Activated CD8-positive, alpha-beta T cell treated with anti-CD3 and anti-CD28 coated beads for 36 hours (primary cell): ENCODE measurements around the gene BTBD7. TPM values are rescaled to one million over a fixed set of nuclear protein-coding genes. Genes with fewer than 3 reads are reported as not detected.

Experiments
- ATAC-seq: fragments of 200-7000 bp; cut with Tn5 transposase; one replicate; pipeline ENCODE4 v1.10.0; 2021; ENCODE audit warnings: mild to moderate bottlenecking, moderate library complexity
- CTCF ChIA-PET: fragments of 350-600 bp; sonication (Branson Sonifier 250); formaldehyde crosslinking; loops from one replicate; lab custom pipeline; 2021; ENCODE audit warnings: antibody characterized with exemption; lab: Charles Lee
- POLR2A ChIA-PET: fragments of 350-600 bp; sonication (Branson Sonifier 250); formaldehyde crosslinking; loops from one replicate; lab custom pipeline; 2021; ENCODE audit warnings: antibody characterized with exemption; lab: Charles Lee
- DNase-seq: peaks from one replicate; pipeline ENCODE4 v3.0.0-alpha.2; 2020
- H3K27ac Mint-ChIP-seq: one replicate; pipeline ENCODE4 v1.8.0; 2021; ENCODE audit warnings: mild to moderate bottlenecking, mixed read lengths
- H3K27me3 Mint-ChIP-seq: one replicate; pipeline ENCODE4 v1.8.0; 2021; ENCODE audit warnings: mixed read lengths
- H3K36me3 Mint-ChIP-seq: one replicate; pipeline ENCODE4 v1.8.0; 2021; ENCODE audit warnings: low read depth, mixed read lengths
- H3K4me1 Mint-ChIP-seq: one replicate; pipeline ENCODE4 v1.8.0; 2021; ENCODE audit warnings: low read depth, mixed read lengths
- H3K4me3 Mint-ChIP-seq: one replicate; pipeline ENCODE4 v1.8.0; 2021; ENCODE audit warnings: mild to moderate bottlenecking, moderate library complexity, mixed read lengths
- H3K9me3 Mint-ChIP-seq: one replicate; pipeline ENCODE4 v1.8.0; 2021; ENCODE audit warnings: mixed read lengths
- intact Hi-C: fragments of 100-400 bp; cut with micrococcal nuclease; formaldehyde crosslinking; loops from one replicate; pipeline ENCODE4 v1.10.0; 2022
- total RNA-seq, 2 experiments: library from RNA; stranded (reverse); gene quantifications; one replicate each; pipeline ENCODE4 v1.2.3, GENCODE V29; 2021
- TF ChIP-seq, protein P1 (sequence below): fragments of 200-600 bp; IDR thresholded peaks from one replicate; pipeline ENCODE4 v1.8.0; 2022; ENCODE audit warnings: antibody characterized with exemption, mild to moderate bottlenecking

Gene BTBD7
- total RNA-seq, 2 experiments from 2014 or later = 8.7 to 12.6 TPM

DNA sequence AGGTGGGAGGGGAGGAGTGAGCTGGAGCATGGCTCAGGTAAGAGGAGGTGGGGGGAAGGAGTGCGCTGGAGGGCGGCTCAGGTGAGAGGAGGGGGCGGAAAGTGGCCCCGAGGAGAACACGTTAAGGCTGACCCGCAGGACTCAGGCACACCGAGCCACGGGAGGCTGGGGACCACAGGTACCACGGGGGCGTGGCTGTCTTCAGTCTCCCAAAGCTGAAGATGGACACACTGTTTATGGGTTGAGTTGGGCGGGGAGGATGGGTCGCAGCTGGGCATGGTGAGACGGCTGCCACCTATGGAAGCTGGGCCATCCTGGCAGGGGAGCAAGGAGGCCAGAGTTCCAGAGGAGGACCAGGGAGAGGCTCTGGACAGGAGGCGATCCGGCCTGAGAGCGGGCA, 102.3 kb downstream of the BTBD7 start:
- H3K36me3 Mint-ChIP-seq = peaks cover 25% of the 10 kb centered on the region
- POLR2A ChIA-PET = no interaction called here
- no peaks in the 10 kb centered on the region for H3K9me3 Mint-ChIP-seq
- DNase-seq (no peak), ATAC-seq (no peak)
- no peak overlapping the region for H3K27ac Mint-ChIP-seq
- TF ChIP-seq, protein P1, sequence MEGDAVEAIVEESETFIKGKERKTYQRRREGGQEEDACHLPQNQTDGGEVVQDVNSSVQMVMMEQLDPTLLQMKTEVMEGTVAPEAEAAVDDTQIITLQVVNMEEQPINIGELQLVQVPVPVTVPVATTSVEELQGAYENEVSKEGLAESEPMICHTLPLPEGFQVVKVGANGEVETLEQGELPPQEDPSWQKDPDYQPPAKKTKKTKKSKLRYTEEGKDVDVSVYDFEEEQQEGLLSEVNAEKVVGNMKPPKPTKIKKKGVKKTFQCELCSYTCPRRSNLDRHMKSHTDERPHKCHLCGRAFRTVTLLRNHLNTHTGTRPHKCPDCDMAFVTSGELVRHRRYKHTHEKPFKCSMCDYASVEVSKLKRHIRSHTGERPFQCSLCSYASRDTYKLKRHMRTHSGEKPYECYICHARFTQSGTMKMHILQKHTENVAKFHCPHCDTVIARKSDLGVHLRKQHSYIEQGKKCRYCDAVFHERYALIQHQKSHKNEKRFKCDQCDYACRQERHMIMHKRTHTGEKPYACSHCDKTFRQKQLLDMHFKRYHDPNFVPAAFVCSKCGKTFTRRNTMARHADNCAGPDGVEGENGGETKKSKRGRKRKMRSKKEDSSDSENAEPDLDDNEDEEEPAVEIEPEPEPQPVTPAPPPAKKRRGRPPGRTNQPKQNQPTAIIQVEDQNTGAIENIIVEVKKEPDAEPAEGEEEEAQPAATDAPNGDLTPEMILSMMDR = no peak
- H3K27me3 Mint-ChIP-seq = peaks cover 5% of the 10 kb centered on the region
- peaks cover 8% of the 10 kb centered on the region for H3K4me1 Mint-ChIP-seq
- H3K4me3 Mint-ChIP-seq = no peak overlapping the region
- intact Hi-C loops = no loop called here
- CTCF ChIA-PET = no interaction called here

DNA sequence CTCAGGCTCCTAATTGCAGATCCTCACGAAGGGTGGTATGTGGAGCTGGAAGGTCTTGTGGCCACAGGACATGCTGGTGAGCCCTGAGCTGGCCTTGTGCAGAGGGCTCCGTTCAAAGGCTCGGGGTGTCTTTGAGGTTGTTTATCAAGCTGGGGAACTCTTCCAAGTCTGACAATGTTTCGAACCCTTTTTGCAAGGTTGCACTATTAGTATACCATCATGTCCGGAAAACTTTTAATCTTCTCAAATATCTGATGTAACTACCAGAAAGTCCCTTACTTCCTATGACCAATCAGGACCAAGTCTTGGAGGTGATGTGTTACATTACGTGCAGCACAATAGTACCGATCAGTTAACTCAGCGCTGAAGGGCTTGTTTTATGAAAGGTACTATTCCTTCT, 104.3 kb downstream of the BTBD7 start:
- ATAC-seq = no peak
- intact Hi-C loops = no loop called here
- Mint-ChIP-seq H3K4me3 (no peak overlapping the region), H3K9me3 (no peaks in the 10 kb centered on the region), H3K27ac (no peak overlapping the region), H3K4me1 (peaks cover 8% of the 10 kb centered on the region), H3K36me3 (peaks cover 36% of the 10 kb centered on the region), H3K27me3 (peaks cover 5% of the 10 kb centered on the region)
- ChIA-PET POLR2A (no interaction called here), CTCF (no interaction called here)
- TF ChIP-seq, protein P1 = no peak
- DNase-seq = no peak

DNA sequence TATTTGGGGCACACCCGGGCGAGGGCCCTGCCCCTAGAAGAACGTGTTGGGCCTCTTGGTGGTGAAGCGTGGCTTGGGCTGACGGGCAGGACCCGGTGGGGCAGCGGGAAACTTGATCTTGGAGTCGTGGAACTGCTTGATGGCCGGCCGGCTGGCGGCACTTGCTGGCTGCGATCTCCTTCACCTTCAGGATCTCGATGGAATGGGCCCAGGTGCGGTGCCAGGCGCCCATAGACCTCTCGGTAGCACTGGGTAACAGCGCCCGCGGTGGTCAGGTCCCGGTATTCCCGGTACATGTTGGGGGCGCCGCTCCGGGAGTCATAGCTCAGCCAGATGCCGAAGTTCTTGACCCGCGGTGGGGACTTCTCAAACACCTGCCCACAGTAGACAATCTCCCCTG, 109.3 kb downstream of the BTBD7 start:
- intact Hi-C loops = loop anchor here (5.0 kb wide), 1 partner anchor 319 kb away; no protein-coding TSS in a partner anchor
- DNase-seq = no peak
- Mint-ChIP-seq H3K27ac (no peak overlapping the region), H3K4me3 (no peak overlapping the region), H3K4me1 (peaks cover 6% of the 10 kb centered on the region), H3K9me3 (no peaks in the 10 kb centered on the region), H3K36me3 (peaks cover 57% of the 10 kb centered on the region), H3K27me3 (no peaks in the 10 kb centered on the region)
- TF ChIP-seq, protein P1 = no peak
- ChIA-PET POLR2A (interaction anchor here (1.2 kb wide), 1 partner anchor 11 kb away, joined by 3 read pairs; no protein-coding TSS in a partner anchor), CTCF (no interaction called here)
- ATAC-seq = no peak

DNA sequence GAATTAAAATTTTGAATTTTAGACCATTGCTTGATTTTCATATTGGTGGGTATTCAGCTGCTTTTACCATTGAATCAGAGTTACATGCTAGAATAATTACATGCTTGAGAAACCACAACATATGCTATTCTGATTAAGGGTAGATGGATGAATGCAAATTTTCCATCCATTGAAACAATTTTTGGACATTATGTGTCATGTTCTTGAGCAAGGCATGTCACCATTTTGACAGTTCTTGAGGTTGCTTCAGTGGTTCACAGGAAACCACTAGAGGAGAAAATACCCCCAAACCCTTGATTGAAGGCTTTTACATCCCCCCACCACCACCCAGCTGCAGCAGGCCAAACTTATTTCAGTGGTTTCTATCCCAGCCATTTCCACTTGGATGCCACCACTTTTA, 112.3 kb downstream of the BTBD7 start:
- ChIA-PET CTCF (interaction anchor here (2.2 kb wide), 1 partner anchor 106 kb away, joined by 5 read pairs; no protein-coding TSS in a partner anchor), POLR2A (interaction anchor here (0.6 kb wide), 1 partner anchor 13 kb away, joined by 3 read pairs; no protein-coding TSS in a partner anchor)
- ATAC-seq (no peak), DNase-seq (no peak)
- TF ChIP-seq, protein P1 = no peak
- H3K27ac Mint-ChIP-seq = no peak overlapping the region
- peaks cover 6% of the 10 kb centered on the region for H3K4me1 Mint-ChIP-seq
- H3K4me3 Mint-ChIP-seq = no peak overlapping the region
- intact Hi-C loops = loop anchor here (5.0 kb wide), 1 partner anchor 322 kb away; no protein-coding TSS in a partner anchor
- no peaks in the 10 kb centered on the region for H3K27me3 Mint-ChIP-seq
- H3K36me3 Mint-ChIP-seq = peaks cover 53% of the 10 kb centered on the region
- no peaks in the 10 kb centered on the region for H3K9me3 Mint-ChIP-seq

DNA sequence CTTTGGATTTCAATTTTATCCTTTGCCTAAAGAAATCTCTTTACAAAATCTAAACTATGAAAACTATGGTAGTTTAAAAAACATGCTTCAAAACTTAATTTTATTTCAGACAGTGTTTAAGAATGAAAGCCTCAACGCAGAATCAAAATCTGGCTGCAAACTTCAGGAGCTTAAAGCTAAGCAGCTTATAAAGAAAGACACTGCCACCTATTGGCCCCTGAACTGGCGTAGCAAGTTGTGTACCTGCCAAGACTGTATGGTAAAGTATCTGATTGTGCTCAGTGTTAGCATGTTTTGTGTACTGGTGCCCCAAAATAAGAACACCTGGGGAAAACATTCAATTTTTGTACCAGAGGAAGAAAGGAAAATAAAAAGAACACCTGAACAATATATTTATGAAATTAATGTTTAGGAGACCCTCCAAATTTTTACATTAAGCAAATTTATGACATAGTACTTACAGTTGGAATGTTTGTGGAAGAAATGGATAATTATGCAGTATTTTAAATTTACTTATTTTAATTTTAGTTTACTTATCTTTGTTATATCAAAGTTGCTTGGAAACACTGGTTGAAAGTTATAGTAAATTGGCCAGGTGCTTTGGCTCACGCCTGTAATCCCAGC, 113.6 kb downstream of the BTBD7 start:
- ATAC-seq (peak; percentile 74), DNase-seq (peak; percentile 67)
- Mint-ChIP-seq H3K4me1 (peaks cover 6% of the 10 kb centered on the region), H3K27me3 (no peaks in the 10 kb centered on the region), H3K9me3 (no peaks in the 10 kb centered on the region), H3K27ac (no peak overlapping the region), H3K4me3 (no peak overlapping the region), H3K36me3 (peaks cover 51% of the 10 kb centered on the region)
- ChIA-PET POLR2A (no interaction called here), CTCF (interaction anchor here (0.7 to 1.0 kb wide), 8 partner anchors 10 to 267 kb away, joined by 3 to 10 read pairs (median 4); no protein-coding TSS in a partner anchor)
- intact Hi-C loops = no loop called here
- TF ChIP-seq, protein P1 = peak; percentile 64
